ENCODE results near the gene DYRK4. TPM values are rescaled to one million over a fixed set of nuclear protein-coding genes. Genes with fewer than 3 reads are reported as not detected.

The DYRK4 gene
- total RNA-seq, 2 experiments from 2014 or later = 5.4 to 7.2 TPM

DNA sequence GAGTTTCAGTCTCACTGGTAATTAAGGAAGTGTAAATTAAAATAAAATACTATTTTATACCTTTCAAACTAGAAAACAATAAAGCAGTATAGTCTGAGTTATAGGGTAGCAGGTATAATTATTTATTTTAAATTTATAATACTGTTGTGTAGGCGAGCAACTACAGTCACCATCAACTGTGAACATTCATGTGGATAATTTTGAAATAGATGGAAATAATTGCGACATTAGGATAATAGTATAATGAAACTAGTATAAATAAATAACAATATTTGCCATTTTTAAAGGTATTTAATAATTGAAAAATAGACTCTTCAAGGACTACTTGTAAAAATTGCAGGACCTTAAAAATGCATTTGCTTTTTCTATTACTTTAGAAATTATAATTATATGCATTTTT, 3.8 kb upstream of the DYRK4 start:
- no peak for DNase-seq
- Mint-ChIP-seq H3K4me1 (ENCODE audit: low read depth) (peaks cover 8% of the 10 kb centered on the region), H3K4me3 (no peak overlapping the region), H3K9me3 (no peaks in the 10 kb centered on the region), H3K27ac (no peak overlapping the region), H3K36me3 (ENCODE audit: low read depth) (no peaks in the 10 kb centered on the region), H3K27me3 (peaks cover 15% of the 10 kb centered on the region)
- ChIA-PET POLR2A (no interaction called here), CTCF (no interaction called here)
- Histone ChIP-seq H3K4me1 (ENCODE audit: insufficient read depth, low read length) (peaks cover 5% of the 10 kb centered on the region), H3K27ac (ENCODE audit: low read depth in 1 of 2, low read length in 2 of 2) (no peak overlapping the region), H3K36me3 (ENCODE audit: insufficient read depth, low read length) (no peaks in the 10 kb centered on the region), H3K9me3 (ENCODE audit: control insufficient read depth in 1 of 2, insufficient read depth in 1 of 2, low read length in 2 of 2) (no peaks in the 10 kb centered on the region), H3K27me3 (ENCODE audit: control insufficient read depth in 1 of 2, insufficient read depth in 2 of 2, low read length in 2 of 2) (peaks cover 0 to 5% of the 10 kb centered on the region in 2 experiments), H3K4me3 (ENCODE audit: low read length) (no peak overlapping the region)
- ATAC-seq (ENCODE audit: poor library complexity) = no peak
- TF ChIP-seq, protein P1, sequence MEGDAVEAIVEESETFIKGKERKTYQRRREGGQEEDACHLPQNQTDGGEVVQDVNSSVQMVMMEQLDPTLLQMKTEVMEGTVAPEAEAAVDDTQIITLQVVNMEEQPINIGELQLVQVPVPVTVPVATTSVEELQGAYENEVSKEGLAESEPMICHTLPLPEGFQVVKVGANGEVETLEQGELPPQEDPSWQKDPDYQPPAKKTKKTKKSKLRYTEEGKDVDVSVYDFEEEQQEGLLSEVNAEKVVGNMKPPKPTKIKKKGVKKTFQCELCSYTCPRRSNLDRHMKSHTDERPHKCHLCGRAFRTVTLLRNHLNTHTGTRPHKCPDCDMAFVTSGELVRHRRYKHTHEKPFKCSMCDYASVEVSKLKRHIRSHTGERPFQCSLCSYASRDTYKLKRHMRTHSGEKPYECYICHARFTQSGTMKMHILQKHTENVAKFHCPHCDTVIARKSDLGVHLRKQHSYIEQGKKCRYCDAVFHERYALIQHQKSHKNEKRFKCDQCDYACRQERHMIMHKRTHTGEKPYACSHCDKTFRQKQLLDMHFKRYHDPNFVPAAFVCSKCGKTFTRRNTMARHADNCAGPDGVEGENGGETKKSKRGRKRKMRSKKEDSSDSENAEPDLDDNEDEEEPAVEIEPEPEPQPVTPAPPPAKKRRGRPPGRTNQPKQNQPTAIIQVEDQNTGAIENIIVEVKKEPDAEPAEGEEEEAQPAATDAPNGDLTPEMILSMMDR (IDR thresholded peaks at IDR 0.05) = no peak
- intact Hi-C loops (cut with DNase I, micrococcal nuclease) = no loop called here

DNA sequence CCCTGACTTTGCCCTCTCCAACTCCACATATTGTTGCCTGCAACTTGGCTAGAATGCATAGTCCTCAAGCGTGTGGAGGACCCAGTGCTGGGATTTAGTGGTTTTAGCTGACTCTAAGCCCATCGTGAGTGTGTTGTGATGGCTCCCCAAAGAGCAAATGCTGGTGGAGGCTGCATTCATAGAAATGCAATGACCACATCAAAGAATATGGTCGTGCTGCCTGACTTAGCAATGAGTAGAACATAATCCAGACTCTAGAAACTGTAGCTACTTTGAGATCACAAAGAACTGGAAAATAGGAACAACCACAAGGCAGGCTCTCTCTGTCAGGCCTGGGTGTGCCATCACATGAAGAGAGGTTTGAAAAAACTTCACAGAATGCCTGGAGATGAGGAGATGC, 1.3 kb downstream of the DYRK4 start:
- H3K27ac ChIP-seq (ENCODE audit: low read depth in 1 of 2, low read length in 2 of 2) = no peak overlapping the region
- no peak for DNase-seq
- no peak overlapping the region for H3K4me3 ChIP-seq (ENCODE audit: low read length)
- Mint-ChIP-seq H3K27me3 (peaks cover 37% of the 10 kb centered on the region), H3K36me3 (ENCODE audit: low read depth) (no peaks in the 10 kb centered on the region), H3K4me3 (no peak overlapping the region), H3K9me3 (no peaks in the 10 kb centered on the region), H3K4me1 (ENCODE audit: low read depth) (peaks cover 8% of the 10 kb centered on the region), H3K27ac (no peak overlapping the region)
- peaks cover 0 to 5% of the 10 kb centered on the region in 2 experiments for H3K27me3 ChIP-seq (ENCODE audit: control insufficient read depth in 1 of 2, insufficient read depth in 2 of 2, low read length in 2 of 2)
- peaks cover 5% of the 10 kb centered on the region for H3K4me1 ChIP-seq (ENCODE audit: insufficient read depth, low read length)
- CTCF ChIA-PET = no interaction called here
- H3K36me3 ChIP-seq (ENCODE audit: insufficient read depth, low read length) = no peaks in the 10 kb centered on the region
- POLR2A ChIA-PET = no interaction called here
- no peak for ATAC-seq (ENCODE audit: poor library complexity)
- no peaks in the 10 kb centered on the region for H3K9me3 ChIP-seq (ENCODE audit: control insufficient read depth in 1 of 2, insufficient read depth in 1 of 2, low read length in 2 of 2)
- intact Hi-C loops (cut with DNase I, micrococcal nuclease) = no loop called here
- TF ChIP-seq, protein P1 (IDR thresholded peaks at IDR 0.05) = no peak

DNA sequence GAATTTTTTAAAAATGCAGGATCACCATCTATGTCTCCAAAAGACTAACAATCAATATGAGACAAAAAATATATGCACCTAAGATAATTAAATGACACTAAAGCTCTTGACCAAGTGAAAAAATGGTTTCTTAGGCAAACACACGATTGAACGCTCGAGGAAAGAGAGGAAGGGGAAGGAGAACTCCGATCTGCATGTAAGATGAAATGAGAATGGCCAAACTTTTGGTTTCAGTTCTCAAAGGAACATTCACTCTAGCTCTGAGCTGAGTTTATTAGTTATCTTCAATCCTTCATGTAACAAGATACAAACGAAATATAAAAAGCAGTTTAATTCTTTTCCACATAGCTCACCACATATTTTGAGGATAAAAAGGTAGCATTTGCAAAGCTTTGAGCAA, 2.8 kb downstream of the DYRK4 start:
- H3K27ac ChIP-seq (ENCODE audit: low read depth in 1 of 2, low read length in 2 of 2) = no peak overlapping the region
- TF ChIP-seq, protein P1 (IDR thresholded peaks at IDR 0.05) = no peak
- no peak for DNase-seq
- no peaks in the 10 kb centered on the region for H3K36me3 Mint-ChIP-seq (ENCODE audit: low read depth)
- CTCF ChIA-PET = interaction anchor here (0.6 kb wide), 1 partner anchor 41 kb away, joined by 4 read pairs; no protein-coding TSS in a partner anchor
- no peaks in the 10 kb centered on the region for H3K9me3 ChIP-seq (ENCODE audit: control insufficient read depth in 1 of 2, insufficient read depth in 1 of 2, low read length in 2 of 2)
- peaks cover 5% of the 10 kb centered on the region for H3K4me1 ChIP-seq (ENCODE audit: insufficient read depth, low read length)
- H3K27me3 Mint-ChIP-seq = peaks cover 37% of the 10 kb centered on the region
- peak overlapping the region; percentile 35 for H3K4me3 Mint-ChIP-seq
- no peak for ATAC-seq (ENCODE audit: poor library complexity)
- peaks cover 8% of the 10 kb centered on the region for H3K4me1 Mint-ChIP-seq (ENCODE audit: low read depth)
- H3K36me3 ChIP-seq (ENCODE audit: insufficient read depth, low read length) = no peaks in the 10 kb centered on the region
- no peaks in the 10 kb centered on the region for H3K9me3 Mint-ChIP-seq
- H3K4me3 ChIP-seq (ENCODE audit: low read length) = peak overlapping the region; percentile 13
- POLR2A ChIA-PET = no interaction called here
- peaks cover 0 to 5% of the 10 kb centered on the region in 2 experiments for H3K27me3 ChIP-seq (ENCODE audit: control insufficient read depth in 1 of 2, insufficient read depth in 2 of 2, low read length in 2 of 2)
- intact Hi-C loops (cut with DNase I, micrococcal nuclease) = no loop called here
- H3K27ac Mint-ChIP-seq = no peak overlapping the region

Data from CD4-positive, alpha-beta T cell (primary cell).